ENCODE measurements around the gene ZDHHC23. TPM values are rescaled to one million over a fixed set of nuclear protein-coding genes. Genes with fewer than 3 reads are reported as not detected.

ZDHHC23 gene
- total RNA-seq, 2 donors from 2014 or later: 1.1 to 2.0 TPM

DNA sequence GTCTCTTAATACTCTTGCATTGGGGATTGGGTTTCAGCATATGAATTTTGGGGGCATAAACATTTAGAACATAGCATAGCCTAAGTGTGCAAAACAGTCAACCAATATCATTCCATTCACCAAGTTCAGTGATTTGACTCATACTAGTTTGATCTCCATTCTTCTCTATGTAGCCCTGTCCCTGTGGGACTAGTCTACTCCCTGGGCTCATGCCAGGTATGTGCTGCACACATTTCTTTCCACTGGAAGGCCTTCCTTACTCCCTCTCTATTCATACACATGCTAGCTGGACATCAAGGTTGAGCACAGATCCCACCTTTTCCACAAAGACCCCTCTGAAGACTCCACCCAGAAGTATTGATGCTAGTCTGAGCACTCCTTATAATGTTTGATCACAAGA, 5.1 kb downstream of the ZDHHC23 start:
- H3K27me3 ChIP-seq: no peaks in the 10 kb centered on the region
- no peaks in the 10 kb centered on the region for H3K36me3 ChIP-seq
- TF ChIP-seq, protein P1, sequence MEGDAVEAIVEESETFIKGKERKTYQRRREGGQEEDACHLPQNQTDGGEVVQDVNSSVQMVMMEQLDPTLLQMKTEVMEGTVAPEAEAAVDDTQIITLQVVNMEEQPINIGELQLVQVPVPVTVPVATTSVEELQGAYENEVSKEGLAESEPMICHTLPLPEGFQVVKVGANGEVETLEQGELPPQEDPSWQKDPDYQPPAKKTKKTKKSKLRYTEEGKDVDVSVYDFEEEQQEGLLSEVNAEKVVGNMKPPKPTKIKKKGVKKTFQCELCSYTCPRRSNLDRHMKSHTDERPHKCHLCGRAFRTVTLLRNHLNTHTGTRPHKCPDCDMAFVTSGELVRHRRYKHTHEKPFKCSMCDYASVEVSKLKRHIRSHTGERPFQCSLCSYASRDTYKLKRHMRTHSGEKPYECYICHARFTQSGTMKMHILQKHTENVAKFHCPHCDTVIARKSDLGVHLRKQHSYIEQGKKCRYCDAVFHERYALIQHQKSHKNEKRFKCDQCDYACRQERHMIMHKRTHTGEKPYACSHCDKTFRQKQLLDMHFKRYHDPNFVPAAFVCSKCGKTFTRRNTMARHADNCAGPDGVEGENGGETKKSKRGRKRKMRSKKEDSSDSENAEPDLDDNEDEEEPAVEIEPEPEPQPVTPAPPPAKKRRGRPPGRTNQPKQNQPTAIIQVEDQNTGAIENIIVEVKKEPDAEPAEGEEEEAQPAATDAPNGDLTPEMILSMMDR (IDR thresholded peaks at IDR 0.05): no peak
- H3K27ac ChIP-seq: no peak overlapping the region
- H3K9me3 ChIP-seq: no peaks in the 10 kb centered on the region
- H3K4me1 ChIP-seq: peaks cover 0 to 10% of the 10 kb centered on the region in 2 donors
- DNase-seq (ENCODE audit: low spot score): no peak
- H3K4me3 ChIP-seq: no peak overlapping the region

DNA sequence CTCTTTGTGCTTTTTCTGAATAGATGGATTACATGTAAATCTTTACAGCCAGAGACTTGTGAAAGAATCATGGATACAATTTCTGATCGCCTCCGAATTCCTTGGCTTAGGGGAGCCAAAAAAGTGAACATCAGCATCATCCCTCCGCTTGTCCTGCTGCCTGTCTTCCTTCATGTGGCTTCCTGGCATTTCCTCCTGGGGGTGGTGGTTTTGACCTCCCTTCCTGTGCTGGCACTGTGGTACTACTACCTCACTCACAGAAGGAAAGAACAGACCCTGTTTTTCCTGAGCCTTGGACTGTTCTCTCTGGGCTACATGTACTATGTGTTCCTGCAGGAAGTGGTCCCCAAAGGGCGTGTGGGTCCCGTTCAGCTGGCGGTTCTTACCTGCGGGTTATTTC, 5.9 kb downstream of the ZDHHC23 start:
- Histone ChIP-seq H3K4me3 (no peak overlapping the region), H3K9me3 (no peaks in the 10 kb centered on the region), H3K27ac (no peak overlapping the region), H3K4me1 (peaks cover 0 to 2% of the 10 kb centered on the region in 2 donors), H3K27me3 (no peaks in the 10 kb centered on the region), H3K36me3 (no peaks in the 10 kb centered on the region)
- DNase-seq (ENCODE audit: low spot score): no peak
- TF ChIP-seq, protein P1 (IDR thresholded peaks at IDR 0.05): no peak

DNA sequence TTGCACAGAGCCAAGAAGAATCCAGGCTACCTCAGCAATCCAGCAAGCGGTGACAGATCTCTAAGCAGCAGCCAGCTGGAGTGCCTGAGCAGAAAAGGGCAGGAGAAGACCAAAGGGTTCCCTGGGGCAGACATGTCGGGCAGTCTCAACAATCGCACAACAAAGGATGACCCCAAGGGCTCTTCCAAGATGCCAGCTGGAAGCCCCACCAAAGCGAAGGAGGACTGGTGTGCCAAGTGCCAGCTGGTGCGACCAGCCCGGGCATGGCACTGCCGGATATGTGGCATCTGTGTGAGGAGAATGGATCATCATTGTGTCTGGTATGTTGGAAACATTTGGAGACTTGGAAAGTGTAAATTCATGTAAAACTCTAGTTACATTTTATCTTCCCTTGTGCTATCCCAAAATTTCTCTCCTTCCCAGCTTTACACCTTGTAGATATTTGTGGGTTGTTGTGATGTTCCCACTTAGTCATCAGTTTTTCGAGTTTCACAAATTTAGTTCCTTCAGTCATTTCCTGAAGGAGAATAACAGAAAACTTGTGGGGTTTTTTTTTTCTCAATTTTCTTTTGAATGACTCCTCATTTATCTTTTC, 6.4 kb downstream of the ZDHHC23 start:
- H3K27me3 ChIP-seq: no peaks in the 10 kb centered on the region
- no peaks in the 10 kb centered on the region for H3K36me3 ChIP-seq
- no peaks in the 10 kb centered on the region for H3K4me1 ChIP-seq
- no peak overlapping the region for H3K4me3 ChIP-seq
- no peak overlapping the region for H3K27ac ChIP-seq
- DNase-seq (ENCODE audit: low spot score): no peak
- TF ChIP-seq, protein P1 (IDR thresholded peaks at IDR 0.05): no peak
- H3K9me3 ChIP-seq: no peaks in the 10 kb centered on the region

DNA sequence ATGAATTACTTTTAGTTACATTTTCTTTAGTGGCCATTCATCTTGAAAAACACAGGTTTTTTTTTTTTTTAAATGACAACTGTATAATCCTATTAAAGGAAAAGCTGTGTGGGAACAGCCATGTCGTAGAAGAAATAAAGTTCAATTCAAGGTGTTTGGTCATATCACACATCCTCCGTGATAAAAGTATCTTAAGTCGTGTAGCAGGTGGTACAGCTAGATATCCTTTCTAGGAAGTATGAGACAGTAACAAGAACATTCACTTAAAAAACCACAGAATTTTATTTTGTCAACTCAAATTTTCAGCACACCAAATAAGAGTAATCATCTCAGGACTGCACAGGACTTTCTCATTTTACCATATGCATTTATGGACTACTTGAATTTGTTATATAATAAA, 16.1 kb downstream of the ZDHHC23 start:
- no peak for DNase-seq (ENCODE audit: low spot score)

DNA sequence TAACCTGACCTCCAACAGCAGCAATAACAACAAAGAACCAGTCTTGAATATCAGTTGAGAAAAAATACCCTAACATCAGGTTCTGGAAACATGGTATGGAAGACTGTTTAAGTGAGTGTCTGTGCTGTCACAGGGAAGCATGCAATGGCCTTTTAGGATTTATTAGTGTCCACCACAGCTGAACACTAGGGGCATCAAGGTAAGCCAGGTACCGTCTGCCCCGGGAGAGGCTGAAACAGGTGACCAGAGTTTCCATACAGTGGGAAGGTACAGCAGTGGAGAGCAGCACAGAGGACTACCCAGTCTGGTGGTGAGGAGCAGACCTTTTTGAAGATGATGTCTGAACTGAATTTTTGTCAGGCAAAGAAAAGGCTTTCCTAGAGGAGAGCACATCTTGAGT, 18.4 kb downstream of the ZDHHC23 start:
- TF ChIP-seq, protein P1 (IDR thresholded peaks at IDR 0.05): no peak
- no peak for DNase-seq (ENCODE audit: low spot score)
- no peaks in the 10 kb centered on the region for H3K4me1 ChIP-seq
- no peak overlapping the region for H3K4me3 ChIP-seq
- H3K36me3 ChIP-seq: no peaks in the 10 kb centered on the region
- no peaks in the 10 kb centered on the region for H3K9me3 ChIP-seq
- no peaks in the 10 kb centered on the region for H3K27me3 ChIP-seq
- no peak overlapping the region for H3K27ac ChIP-seq

More for the DNA sequence above, 16.1 kb downstream of the ZDHHC23 start:
- TF ChIP-seq, protein P1 (IDR thresholded peaks at IDR 0.05): no peak
- H3K27ac ChIP-seq: no peak overlapping the region
- no peaks in the 10 kb centered on the region for H3K4me1 ChIP-seq
- no peaks in the 10 kb centered on the region for H3K9me3 ChIP-seq
- no peaks in the 10 kb centered on the region for H3K27me3 ChIP-seq
- no peak overlapping the region for H3K4me3 ChIP-seq
- H3K36me3 ChIP-seq: no peaks in the 10 kb centered on the region

DNA sequence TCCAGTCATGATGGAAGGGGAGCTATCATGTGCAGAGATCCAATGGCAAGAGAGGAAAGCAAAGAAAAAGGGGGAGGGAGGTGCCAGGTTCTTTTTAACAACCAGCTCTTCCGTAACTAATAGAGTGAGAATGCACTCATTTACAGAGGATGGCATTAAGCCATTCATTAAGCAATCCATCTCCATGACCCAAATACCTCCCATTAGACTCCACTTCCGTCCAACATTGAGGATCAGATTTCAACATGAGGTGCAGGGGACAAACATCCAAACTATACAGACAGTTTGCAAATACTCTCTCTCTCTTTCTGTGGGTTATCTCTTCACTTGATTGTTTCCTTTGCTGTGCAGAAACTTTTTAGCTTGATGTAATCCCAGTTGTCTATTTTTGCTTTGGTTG, 21.2 kb downstream of the ZDHHC23 start:
- peaks cover 0 to 15% of the 10 kb centered on the region in 2 donors for H3K9me3 ChIP-seq
- H3K36me3 ChIP-seq: no peaks in the 10 kb centered on the region
- H3K4me3 ChIP-seq: no peak overlapping the region
- TF ChIP-seq, protein P1 (IDR thresholded peaks at IDR 0.05): no peak
- DNase-seq (ENCODE audit: low spot score): no peak
- no peaks in the 10 kb centered on the region for H3K27me3 ChIP-seq
- no peak overlapping the region for H3K27ac ChIP-seq
- no peaks in the 10 kb centered on the region for H3K4me1 ChIP-seq
